Epithelial cell of proximal tubule (primary cell): Measurements from ENCODE around the gene GLRB. TPM values are rescaled to one million over a fixed set of nuclear protein-coding genes. Genes with fewer than 3 reads are reported as not detected.

Experiments
- DNase-seq: peaks from one replicate; pipeline ENCODE4 v3.0.0-alpha.2; 2011; ENCODE audit warnings: low read depth
- H3K4me3 ChIP-seq: 2 replicates; pipeline ENCODE4 v1.5.1; 2011; ENCODE audit warnings: low read depth, mild to moderate bottlenecking, low read length
- CTCF ChIP-seq: conservative IDR thresholded peaks from 2 replicates; pipeline ENCODE4 v1.5.1; 2012; ENCODE audit warnings: low read depth, mild to moderate bottlenecking, low read length
- total RNA-seq: library from RNA; depleted of rRNA; stranded (reverse); fragments of >200 nt; gene quantifications from 2 replicates; pipeline ENCODE4 v1.2.3, GENCODE V29; 2015

Gene GLRB
- total RNA-seq, 1 donor from 2014 or later = 6.6 TPM

GRCh38 chr4:157115613-157116335 is 39.8 kb downstream of the GLRB start:
- DNase-seq = peak; percentile 61
- TF ChIP-seq CTCF = no peak
- H3K4me3 ChIP-seq = no peak overlapping the region

- DNase-seq = no peak
- TF ChIP-seq CTCF = no peak
- no peak overlapping the region for H3K4me3 ChIP-seq
Measured at GRCh38 chr4:157121401-157121800, 45.5 kb downstream of the GLRB start.

GRCh38 chr4:157127571-157127970 is 51.6 kb downstream of the GLRB start:
- no peak for DNase-seq
- H3K4me3 ChIP-seq = no peak overlapping the region
- no peak for TF ChIP-seq CTCF

GRCh38 chr4:157128395-157128794 is 52.4 kb downstream of the GLRB start:
- TF ChIP-seq CTCF = peak; percentile 76
- H3K4me3 ChIP-seq = no peak overlapping the region
- no peak for DNase-seq

GRCh38 chr4:157141976-157142375 is 66.0 kb downstream of the GLRB start:
- no peak for TF ChIP-seq CTCF
- no peak overlapping the region for H3K4me3 ChIP-seq
- DNase-seq = no peak

GRCh38 chr4:157143369-157143768 is 67.4 kb downstream of the GLRB start:
- H3K4me3 ChIP-seq = no peak overlapping the region
- no peak for DNase-seq
- no peak for TF ChIP-seq CTCF

GRCh38 chr4:157151711-157152110 is 75.8 kb downstream of the GLRB start:
- DNase-seq = no peak
- TF ChIP-seq CTCF = no peak
- no peak overlapping the region for H3K4me3 ChIP-seq
